HG03064 (cell line): ENCODE measurements around the gene PKMYT1.

Source experiments
- ATAC-seq: cut with Tn5 transposase; IDR thresholded peaks from one replicate; pipeline ENCODE4 v1.9.1; 2021; ENCODE audit warnings: low read depth; ENCODE audit not compliant: unreplicated experiment

PKMYT1 gene

DNA sequence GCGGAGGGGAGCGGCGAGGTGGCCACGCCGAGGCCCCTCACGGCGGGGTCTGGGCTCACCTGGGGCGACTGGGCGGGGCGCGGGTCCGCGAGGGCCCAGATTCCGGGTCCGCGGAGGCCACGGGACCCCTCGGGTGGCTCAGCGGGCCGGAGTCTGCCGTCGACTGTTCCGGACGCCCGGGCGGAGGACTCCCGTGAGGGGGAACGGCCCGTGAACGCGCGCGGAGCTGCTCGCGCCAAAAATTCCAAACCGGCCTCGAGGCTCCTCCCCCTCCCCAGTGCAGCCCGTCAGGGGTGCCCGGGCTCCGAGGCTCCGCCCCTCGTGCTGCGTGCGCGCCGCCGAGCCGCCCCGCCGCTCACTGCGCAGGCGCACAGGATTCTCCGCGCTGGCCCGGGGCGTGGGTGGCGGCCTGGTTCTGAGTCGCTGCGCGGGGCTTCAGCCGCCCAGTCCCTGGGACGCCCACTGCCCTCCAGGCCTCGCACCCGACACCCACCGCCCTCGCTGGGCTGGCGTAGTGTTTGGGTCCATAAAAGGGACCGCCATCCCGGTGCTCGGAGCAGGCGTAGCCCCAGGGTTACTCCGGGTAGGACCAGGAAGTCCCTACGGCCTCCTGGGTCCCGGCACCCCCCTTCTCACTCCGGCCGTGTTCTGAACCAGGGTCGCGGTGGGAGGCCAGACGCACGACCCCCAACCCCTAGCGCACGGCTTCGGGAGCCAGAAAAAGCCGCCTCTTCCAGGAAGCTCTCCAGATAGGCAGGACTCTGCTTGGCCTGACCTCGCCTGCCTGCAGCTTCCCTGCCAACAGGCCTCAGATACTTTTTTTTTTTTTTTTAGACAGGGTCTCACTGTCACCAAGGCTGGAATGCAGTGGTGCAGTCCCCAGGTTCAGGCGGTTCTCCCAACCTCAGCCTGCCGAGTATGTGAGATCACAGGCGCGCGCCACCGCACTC, at the start of gene PKMYT1:
PKMYT1 (minus strand) TSS at position 220 of the 950 bp plus-strand sequence. CDS start 789 bp downstream, outside the sequence.
- peak; percentile 44 for ATAC-seq

DNA sequence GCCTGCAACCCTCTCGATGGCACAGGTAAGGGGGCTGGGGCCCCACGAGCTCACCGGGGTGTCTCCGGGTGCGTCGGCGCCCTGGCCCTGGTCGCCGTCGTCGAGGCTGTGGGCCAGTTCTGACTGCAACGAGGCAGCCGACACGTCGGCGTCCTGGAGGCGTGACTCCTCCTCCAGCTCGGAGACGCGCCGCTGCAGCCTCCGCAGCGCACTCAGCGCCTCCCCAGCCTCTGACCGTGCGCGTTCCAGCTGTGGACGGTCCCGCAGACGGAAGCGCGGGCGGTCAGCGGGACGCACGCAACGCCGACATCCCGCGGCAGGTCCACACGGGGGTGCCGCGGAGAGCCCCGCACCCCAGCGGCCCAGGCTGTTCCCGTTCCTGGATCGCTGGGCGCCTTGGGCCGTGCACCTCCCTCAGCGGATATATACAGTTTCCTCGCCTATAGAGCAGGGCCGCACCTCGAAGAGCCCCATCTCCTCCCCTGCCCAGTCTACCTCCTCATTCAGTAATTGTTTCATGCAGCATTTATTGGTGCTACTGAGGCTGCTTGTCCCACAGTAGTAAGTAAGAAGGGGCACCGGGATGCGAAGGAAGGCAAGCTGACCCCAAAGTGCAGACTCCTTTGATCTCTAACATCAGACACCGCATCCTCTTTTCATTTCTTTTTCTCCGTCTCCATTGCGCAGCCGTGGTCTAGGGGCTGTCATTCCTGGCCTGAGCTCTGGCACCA, 49.4 kb upstream of the PKMYT1 start:
- ATAC-seq = no peak

DNA sequence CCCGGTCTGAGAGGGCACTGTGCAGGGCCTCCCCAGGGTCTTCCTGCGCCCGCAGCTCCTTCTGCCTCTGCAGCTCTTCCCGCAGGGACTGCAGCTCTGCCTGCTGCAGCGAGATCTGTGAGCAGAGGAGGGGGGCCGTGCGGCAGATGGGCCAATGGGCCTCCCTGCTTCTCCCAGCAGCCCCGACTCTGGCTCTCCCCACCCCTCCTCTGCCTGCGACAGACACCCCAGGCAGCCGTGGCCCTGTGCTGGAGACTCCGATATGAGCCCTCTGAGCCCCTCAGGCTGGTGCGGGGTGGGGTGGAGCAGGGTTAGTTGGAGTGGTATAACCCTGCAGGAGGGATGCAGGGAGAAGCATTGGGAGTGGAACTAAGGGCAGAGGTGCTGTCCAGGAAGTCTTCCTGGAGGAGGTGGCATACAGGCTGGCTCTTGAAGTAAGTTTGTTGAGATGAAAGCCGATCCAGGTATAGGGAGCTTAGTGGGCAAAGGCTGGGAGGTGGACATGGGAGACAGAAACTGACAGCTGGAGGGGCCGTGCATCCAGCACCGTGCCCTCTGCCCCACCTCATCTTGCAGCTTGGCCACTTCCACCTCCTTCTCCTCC, 48.6 kb upstream of the PKMYT1 start:
- no peak for ATAC-seq

DNA sequence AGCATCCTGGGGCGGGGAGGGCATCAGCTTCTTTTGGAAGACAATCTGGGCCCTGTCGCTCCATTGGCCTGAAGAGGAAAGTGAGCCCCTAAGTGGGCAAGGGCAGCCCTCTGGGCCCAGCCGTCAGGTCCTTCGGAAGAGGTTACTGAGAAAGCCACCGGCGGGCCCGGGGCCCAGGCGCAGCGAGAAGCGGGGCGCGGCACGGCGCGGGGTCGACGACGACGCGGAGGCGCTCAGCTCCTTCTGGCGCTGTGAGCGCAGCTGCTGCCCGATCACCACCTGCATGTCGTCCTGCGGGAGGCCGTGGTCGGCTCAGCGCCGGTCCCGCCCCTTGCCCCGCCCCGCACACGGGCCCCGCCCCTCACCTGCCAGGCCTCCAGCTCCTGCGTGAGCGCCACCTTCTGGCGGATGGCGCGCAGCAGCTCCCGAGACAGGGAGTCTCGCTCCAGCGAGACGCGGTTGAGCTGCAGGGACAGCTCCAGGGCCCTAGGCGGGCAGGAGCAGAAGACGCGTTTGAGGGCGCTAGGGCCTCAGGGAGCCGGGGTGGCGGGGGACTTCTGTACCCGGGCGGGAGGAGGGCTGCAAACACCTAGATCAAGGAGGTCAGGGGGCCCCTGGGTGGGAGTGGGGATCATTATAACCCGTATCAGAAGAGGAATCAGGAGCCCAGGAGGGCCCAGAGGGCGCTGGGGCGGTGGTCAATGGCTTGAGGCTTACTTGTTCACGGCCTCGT, 47.9 kb upstream of the PKMYT1 start:
- no peak for ATAC-seq

DNA sequence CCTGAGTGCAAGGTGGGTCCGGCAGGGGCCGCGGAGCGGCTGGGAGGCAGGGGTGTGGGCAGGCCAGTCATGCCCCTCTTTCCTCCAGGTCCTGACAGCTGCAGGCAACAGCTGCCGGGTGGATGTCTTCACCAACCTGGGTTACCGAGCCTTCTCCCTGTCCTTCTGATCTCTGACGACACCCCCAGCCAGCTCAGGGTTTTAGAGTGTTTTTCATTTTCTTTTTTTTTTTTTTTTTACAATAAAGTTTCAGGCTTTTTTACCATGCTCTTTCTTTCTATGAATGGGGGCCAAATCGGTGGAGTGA, 47.2 kb upstream of the PKMYT1 start:
- ATAC-seq = no peak

DNA sequence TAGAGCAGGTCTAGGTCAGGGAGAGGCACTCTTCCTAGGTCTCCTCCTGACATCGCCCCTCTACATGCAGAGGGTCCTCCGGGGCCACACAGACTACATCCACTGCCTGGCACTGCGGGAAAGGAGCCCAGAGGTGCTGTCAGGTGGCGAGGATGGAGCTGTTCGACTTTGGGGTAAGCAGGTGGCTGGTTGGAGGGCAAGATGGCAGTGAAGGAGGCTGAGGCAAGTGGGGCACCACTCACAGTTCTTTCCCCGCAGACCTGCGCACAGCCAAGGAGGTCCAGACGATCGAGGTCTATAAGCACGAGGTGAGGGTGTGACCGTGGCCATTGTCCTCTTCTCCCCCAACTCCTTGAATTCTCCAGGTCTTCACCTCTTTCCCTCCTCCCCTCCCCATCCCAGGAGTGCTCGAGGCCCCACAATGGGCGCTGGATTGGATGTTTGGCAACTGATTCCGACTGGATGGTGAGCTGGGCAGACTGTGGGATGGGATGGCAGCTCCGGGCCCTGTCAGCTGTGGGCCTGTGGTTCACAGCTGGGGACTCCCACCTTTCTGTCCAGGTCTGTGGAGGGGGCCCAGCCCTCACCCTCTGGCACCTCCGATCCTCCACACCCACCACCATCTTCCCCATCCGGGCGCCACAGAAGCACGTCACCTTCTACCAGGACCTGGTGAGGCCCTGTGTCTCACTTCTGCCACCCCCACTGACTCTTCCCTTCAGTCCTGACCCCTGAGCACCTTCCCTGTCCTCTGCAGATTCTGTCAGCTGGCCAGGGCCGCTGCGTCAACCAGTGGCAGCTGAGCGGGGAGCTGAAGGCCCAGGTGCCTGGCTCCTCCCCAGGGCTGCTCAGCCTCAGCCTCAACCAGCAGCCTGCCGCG, 46.6 kb upstream of the PKMYT1 start:
- ATAC-seq = no peak

DNA sequence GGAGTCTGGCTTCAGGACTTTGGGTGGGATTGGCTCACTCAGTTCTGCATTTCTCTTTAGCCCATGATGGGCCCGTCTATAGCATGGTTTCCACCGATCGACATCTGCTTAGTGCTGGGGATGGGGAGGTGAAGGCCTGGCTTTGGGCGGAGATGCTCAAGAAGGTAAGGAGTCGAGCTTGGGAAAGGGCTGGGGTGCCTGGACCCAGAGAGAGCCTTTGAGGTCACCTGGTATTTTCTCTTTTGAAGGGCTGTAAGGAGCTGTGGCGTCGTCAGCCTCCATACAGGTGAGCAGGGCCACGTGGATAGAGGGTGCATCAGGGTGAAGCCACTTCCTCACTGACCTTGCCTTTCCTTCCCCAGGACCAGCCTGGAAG, 45.7 kb upstream of the PKMYT1 start:
- no peak for ATAC-seq

DNA sequence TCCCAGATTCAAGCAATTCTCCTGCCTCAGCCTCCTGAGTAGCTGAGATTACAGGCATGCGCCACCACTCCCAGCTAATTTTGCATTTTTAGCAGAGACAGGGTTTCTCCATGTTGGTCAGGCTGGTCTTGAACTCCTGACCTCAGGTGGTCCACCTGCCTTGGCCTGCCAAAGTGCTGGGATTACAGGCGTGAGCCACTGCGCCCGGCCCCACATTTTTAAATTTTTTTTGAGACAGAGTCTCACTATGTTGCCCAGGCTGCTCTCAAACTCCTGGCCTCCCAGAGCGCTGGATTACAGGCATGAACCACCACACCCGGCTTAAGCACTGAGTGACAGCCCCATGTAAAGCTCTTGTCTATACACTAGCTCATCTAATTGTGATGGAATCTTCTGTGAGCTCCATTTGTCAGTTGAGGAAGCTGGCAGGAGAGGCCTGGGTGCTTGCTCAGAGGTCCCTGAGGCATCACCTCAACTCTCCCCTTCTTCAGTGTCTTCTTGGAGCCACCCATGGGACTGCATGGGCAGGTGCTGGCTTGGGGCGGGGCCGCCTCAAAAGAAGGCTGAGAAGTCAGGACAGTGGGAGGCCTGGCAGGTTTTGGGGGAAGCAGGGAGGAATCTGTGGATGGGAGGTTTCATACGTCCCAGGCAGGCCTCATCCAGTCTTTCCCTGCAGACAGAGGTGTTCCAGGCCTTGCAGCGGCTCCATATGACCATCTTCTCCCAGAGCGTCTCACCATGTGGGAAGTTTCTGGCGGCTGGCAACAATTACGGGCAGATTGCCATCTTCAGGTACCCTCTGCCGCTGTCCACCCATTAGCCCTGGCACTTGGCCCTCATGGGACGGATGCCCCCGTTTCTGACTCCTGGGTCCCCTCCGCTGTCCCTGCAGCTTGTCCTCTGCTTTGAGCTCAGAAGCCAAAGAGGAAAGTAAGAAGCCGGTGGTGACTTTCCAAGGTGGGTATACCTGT, 45.1 kb upstream of the PKMYT1 start:
- no peak for ATAC-seq

DNA sequence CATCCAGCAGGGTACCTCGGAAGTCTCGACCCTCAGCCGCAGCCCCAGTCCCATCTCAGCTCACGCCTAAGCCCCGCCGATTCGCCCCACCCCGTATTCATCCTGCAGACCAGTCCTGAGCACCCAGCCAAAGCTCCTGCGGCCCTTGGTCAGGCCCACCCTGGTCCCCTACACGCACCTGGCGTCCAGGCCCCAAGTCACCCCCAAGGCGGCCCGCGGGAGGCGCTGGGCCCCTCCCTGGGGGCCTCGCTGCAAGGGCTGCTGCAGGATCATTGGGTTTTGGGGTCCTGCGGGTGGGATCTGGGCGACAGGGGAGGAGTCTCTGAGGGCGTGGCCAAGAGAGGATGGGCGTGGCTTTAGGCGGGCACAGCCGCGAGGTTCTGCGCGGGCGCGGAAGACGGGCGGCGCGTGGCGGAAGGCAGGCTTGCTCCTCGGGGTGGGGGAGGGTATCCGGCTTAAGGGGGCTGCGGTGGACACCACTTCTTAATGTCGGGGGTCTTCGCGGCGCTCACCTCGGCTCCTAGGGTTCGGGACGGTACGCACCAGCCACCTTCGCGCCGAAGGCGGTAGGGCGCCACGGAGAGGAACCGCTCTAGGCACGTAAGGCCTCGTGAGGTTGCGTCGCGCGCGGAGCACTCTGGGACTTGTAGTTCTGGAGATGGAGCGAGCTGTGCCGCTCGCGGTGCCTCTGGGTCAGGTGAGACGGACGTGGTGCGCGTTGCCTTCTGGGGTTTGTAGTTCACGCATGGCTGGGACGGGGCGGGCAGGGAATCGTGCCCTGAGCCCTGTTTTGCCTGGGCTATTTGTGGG, 43.6 kb upstream of the PKMYT1 start, which contains the start of the genes HCFC1R1 and THOC6:
HCFC1R1 (minus strand) TSS at position 274 of the 810 bp plus-strand sequence; CDS start at position 273, 1 bp downstream.
THOC6 (plus strand) TSS at position 367 of the 810 bp plus-strand sequence; CDS start at position 659, 292 bp downstream.
- peak; percentile 64 for ATAC-seq

DNA sequence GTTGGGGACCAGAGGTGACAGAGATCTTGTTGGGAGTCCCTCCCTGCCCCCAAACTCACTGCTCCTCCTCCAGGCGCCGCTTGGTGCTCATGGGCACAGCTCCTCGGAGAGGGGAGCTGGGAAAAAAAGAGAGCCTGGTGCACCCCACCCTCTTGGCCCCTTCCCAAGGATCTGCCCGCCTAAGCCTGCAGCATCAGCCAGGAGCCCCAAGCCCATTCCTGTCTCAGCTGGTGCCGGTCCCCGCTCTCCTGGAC, 43.1 kb upstream of the PKMYT1 start:
- no peak for ATAC-seq

DNA sequence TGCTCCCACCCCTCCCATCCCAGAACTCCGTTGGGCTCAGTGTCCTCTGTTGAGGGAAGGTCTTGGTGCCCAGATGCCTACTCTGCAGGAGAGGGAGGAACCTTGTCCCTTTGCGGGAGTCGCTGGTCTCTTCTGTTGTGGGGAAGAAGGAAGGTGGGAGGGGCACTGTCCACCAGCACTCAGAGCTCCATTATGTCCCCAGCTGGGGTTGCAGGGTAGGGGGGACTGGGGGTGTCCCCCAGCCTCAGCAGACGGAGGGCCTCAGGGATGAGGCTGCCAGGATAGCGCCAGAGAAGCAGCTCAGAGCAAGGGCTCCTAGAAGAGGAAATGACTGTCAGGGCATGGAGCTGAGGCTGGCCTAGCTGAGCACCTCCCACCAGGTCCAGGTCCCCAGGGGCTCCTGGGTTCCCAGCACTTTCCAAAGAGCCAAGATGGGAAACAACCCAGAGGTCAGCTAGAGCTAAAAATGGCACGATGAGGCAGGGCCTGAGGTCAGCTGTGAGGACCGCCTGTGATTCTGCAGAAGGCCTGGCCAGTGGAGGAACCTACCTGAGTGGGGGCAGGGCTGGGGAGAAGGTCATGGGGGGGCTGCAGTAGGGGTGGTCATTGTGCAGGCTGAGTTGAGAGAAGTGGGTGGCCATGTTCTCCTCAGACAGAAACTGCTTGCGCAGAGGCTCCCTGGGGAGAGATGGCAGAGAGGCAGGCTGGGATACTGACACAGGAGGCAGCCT, 42.6 kb upstream of the PKMYT1 start:
- ATAC-seq = no peak

DNA sequence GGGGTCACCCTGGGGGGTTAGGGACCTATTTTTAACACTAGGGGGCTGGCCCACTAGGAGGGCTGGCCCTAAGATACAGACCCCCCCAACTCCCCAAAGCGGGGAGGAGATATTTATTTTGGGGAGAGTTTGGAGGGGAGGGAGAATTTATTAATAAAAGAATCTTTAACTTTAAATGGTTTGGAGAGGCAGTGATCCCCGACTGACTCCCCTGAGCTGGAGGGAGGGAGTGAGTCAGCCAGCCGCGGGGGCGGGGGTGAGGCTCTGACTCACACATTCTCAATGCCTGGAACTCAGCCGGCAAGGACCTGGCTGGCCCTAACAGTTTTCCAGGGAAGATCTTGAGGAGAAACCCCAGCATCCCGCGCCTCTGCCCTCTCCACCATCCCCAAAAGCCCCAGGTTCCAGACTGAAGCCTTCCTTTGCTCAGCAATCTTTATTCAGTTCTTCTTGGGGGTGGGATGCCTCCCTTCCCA, 42.0 kb upstream of the PKMYT1 start:
- no peak for ATAC-seq

DNA sequence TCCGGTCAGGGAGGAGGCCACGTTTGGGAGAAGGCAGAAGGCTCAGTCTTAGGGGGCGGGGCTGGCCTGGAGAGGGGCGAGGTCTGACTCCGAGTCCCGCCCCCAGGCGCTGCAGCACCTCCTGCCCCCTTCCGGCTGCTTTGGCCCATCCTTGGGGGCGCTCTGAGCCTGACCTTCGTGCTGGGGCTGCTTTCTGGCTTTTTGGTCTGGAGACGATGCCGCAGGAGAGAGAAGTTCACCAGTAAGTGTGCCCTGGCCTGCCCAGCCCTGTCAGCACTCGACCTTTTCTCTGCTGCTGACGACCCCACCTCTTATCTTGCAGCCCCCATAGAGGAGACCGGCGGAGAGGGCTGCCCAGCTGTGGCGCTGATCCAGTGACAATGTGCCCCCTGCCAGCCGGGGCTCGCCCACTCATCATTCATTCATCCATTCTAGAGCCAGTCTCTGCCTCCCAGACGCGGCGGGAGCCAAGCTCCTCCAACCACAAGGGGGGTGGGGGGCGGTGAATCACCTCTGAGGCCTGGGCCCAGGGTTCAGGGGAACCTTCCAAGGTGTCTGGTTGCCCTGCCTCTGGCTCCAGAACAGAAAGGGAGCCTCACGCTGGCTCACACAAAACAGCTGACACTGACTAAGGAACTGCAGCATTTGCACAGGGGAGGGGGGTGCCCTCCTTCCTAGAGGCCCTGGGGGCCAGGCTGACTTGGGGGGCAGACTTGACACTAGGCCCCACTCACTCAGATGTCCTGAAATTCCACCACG, 41.4 kb upstream of the PKMYT1 start:
- ATAC-seq = no peak

DNA sequence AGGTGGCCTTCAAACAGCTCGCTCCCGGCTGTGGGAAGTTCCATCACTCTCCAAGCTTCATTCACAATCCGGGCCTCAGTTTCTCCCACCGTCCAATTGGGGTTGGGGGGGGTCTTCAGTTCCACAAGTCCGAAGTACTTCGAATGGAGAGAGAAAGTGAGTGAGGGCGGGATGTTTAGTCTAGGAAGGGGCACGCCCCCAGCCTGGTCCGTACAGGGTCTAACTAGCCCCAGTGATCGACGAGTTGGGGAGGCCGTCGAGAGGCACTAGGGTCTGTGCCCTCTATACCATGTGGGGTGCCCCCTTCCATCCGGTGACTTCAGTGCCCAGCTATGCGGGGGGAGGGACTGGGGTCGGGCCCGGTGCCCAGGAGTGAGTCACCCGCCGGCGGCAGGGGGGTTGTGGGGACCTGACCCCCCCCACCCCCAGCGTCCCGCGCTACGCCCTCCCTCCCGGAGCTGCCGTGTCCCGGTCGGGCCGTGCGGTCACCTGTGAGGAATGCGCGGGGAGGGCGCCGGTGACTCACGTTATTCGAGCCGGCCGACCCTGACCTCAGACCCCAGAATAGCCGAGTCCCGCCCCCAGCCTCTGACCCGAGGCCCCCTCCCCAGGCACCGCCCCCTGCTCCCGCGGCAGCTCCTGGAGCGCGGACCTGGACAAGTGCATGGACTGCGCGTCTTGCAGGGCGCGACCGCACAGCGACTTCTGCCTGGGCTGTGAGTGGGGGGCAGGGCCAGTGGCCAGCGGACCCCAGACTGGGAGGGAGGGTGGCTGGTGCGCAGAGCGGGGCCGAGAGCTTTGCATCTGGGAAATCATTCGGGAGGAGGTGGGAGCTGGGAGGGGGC, 40.6 kb upstream of the PKMYT1 start:
- no peak for ATAC-seq

DNA sequence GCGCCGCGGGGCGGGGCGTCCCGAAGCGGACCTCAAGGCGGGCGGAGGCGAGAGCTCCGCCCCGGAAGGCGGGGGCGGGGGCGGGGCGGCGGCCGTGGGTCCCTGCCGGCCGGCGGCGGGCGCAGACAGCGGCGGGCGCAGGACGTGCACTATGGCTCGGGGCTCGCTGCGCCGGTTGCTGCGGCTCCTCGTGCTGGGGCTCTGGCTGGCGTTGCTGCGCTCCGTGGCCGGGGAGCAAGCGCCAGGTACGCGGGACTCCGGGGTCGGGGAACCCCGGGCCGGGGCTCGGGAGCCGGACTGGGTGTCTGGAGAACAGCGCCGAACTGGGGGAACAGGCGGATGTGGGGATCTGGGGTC, 40.0 kb upstream of the PKMYT1 start, which contains the start of gene TNFRSF12A:
TNFRSF12A (plus strand) TSS at position 122 of the 357 bp plus-strand sequence; CDS start at position 152, 30 bp downstream.
- ATAC-seq = no peak
